GM19043 (cell line): ENCODE measurements around the gene KIF3A.

Experiments
- ATAC-seq: cut with Tn5 transposase; IDR thresholded peaks from one replicate; pipeline ENCODE4 v1.9.1; 2021; ENCODE audit warnings: low read depth; ENCODE audit not compliant: unreplicated experiment

KIF3A gene

DNA sequence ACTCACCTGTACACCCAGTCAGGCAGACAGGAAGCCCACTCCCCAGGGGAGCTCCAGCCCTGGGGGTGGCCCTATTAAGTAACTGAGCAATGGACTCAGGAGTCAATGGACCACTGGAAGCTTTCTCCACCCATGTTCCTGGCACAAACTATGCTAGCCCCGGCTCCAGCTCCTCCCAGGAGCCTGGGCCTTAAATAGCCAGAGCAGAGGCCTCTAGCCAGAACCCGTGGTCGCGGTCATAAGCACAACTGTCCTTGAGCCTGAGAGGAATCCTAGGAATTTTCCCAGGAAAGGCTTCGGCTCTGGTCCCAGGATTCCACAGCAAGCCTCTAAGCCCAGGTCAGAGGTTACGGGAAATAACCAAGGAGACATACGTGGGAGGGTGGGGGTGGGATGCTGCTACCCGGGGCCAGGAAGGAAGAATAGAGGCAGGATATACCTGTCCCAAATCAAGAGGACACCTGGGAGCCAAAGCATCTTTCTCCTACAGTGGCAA is 34.2 kb upstream of the KIF3A start:
- no peak for ATAC-seq

GRCh38 chr5:132770476-132771159 is 33.3 kb upstream of the KIF3A start:
- no peak for ATAC-seq

DNA sequence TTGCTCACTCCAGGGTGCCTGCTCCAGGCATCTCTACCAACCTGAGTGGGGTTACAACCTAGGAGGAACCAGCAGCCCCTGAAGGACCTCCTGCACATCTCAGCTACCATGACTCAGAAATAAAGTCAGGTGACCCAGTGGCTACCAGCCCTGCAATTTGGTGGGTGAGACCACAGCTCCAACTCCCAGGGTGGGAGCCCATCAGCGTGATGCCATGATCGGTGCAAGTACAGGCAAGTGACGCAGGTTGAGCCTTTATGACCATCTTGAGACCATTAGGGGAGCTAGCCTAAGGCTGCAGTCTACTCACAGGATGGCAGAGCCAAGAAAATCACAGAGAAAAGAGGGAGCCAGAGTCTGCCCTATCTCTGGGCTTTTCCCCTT is 31.1 kb upstream of the KIF3A start:
- ATAC-seq = no peak

- ATAC-seq = no peak
Measured at GRCh38 chr5:132767150-132767549, 29.8 kb upstream of the KIF3A start.

- no peak for ATAC-seq
Measured at GRCh38 chr5:132766806-132767055, 29.4 kb upstream of the KIF3A start.

- ATAC-seq = no peak
Measured at GRCh38 chr5:132766020-132766805, 28.9 kb upstream of the KIF3A start.

- ATAC-seq = no peak
Measured at GRCh38 chr5:132765311-132766019, 28.1 kb upstream of the KIF3A start.

- ATAC-seq = no peak
Measured at GRCh38 chr5:132764671-132765238, 27.4 kb upstream of the KIF3A start.

DNA sequence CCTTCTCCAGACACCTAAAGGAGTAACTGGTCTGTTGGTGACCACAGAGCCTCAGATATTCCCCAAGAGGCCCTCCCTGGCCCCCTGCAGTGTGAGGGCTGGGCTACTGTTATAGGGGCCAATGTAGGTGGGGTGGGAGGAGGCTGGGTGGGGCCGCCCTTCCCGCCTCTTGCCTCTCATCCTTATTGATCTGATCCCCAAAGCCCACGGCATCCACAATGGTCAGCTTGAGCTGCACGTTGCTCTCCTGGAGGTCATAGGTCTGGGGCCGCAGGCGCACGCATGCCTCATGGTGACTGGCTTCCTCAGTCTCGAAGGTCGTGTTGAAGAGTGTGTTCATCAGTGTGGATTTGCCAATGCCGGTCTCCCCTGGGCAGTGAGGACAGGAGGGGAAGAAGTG is 26.7 kb upstream of the KIF3A start:
- ATAC-seq = no peak

GRCh38 chr5:132763181-132764036 is 26.1 kb upstream of the KIF3A start:
- no peak for ATAC-seq

GRCh38 chr5:132762246-132763000 is 25.1 kb upstream of the KIF3A start:
- no peak for ATAC-seq

DNA sequence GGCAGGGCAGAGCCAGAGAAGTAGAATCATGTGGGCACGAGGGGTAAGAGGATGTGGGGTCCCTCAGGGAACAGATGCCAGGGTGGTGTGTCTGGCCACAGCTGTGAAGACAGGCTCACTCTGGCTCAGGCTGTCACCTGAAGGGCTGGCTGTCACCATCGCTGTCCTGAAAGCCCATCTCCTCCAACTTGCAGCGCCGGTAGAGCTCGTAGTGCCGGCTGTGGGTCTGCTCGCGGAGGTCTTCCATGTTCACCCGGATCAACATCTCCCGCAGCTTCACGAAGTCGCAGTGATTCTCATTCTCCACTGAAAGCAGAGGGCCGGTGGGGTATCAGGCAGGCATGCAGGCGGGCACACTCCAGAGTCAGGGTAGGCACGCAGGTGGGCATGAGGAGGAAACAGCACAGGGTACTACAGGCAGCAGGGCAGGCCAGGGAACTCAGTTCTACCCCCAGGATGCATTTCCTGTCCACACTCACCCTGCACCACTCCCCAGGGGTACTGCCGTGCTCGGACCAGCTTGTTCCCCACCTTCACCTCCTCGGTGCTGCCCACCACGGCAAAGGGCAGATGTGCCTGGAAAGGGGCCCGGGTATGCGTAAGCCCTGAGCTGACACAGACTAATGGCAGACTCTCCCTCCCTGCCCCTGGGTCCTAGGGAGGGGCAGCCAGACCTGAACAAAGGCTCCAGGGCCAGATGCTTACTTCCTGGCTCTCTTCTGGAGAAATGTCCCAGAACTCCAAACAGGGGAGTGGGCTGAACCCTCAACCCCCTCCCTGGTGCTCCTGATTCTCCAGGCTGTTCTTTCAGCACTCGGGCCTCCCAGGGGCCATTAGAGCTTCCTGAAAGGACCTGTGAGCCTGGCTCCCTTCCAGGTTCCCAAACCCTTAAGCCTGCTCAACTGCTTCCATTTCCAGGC is 24.2 kb upstream of the KIF3A start:
- no peak for ATAC-seq

- ATAC-seq = no peak
Measured at GRCh38 chr5:132760601-132761317, 23.4 kb upstream of the KIF3A start.

GRCh38 chr5:132760049-132760420 is 22.7 kb upstream of the KIF3A start:
- no peak for ATAC-seq

DNA sequence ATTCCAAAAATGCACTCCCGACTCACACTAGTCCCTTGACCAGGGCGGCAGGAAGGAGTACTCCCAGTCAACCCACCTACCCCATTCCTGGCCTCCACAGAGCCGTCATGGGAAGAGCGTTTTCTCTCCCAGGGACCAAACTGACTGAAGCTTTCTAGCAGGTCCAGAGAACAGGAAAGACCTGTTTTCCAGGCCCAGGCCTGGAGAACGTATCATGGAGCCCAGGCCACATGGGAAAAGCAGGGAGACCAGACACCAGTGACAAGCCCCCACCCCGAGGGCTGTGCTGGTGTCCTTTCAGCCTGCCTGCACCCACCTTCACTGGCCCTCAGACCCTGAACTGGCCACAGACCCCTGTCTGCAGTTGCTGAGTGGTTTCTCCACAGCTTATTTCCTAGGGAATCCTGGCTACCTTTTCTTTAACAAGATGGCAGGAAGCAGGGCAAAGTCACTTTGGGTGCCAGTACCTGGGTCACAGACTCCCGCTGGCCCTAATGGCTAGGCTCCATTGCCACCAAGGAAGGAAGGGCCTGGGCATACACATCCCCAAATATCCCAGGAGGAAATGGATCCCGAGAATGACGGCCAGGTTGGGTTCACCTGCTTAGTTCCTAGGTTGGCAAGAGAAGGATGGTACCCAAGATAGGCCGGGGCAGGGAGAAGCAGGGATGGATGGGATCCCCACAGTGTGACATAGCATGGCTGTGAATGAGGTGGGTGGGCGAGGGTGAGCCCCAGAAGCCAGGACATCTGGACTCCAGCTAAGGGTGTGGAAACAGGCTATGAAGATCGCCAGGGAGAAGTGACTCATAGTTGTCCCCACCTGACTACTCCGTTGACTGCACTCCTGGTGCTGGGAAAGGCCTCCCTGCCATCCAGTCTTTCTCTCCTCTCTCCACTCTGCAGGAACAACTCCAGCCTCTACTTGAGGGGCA is 22.0 kb upstream of the KIF3A start:
- no peak for ATAC-seq

DNA sequence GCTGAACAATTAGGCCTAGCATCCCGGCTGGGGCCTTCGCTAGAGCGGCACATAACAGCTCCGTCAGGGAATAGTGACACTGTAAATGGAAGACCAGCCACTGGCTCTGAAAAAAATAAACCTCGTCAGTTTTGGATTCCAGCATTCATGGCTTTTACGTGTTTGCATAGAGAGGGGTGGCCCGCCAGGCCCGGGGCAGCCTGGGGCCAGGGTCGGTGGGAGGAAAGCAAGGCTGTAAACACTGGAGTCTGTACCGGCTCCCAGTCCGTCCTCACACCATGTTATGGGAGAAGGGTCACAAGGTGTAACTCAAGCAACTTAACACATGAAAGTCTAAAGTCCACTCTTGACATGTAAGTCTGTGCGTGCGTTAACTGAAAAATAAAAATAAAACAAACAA is 21.1 kb upstream of the KIF3A start:
- ATAC-seq = no peak

GRCh38 chr5:132756542-132756941 is 19.2 kb upstream of the KIF3A start:
- ATAC-seq = no peak
